Subcutaneous adipose tissue (tissue), 4 donors: ENCODE measurements around the gene OTOP3. TPM values are rescaled to one million over a fixed set of nuclear protein-coding genes. Genes with fewer than 3 reads are reported as not detected.

Experiments
- CTCF ChIP-seq: fragments of 450-650 bp; IDR thresholded peaks from one replicate; pipeline ENCODE4 v1.5.1; 2016; ENCODE audit warnings: low read depth, mild to moderate bottlenecking, control low read depth, antibody characterized with exemption, moderate library complexity
- total RNA-seq, 4 donors: library from RNA; depleted of rRNA; stranded (reverse); fragments of >200 nt; gene quantifications; one replicate each; pipeline ENCODE4 v1.1.0, GENCODE V29; 2016

Gene OTOP3
- total RNA-seq, 4 donors from 2014 or later = not detected

GRCh38 chr17:74916136-74916850 lies 19.4 kb upstream of the OTOP3 start:
- TF ChIP-seq CTCF = no peak

GRCh38 chr17:74916851-74917199 lies 18.9 kb upstream of the OTOP3 start:
- no peak for TF ChIP-seq CTCF

GRCh38 chr17:74917430-74917829 lies 18.3 kb upstream of the OTOP3 start:
- TF ChIP-seq CTCF = no peak

- TF ChIP-seq CTCF = no peak
Observed at GRCh38 chr17:74918906-74919305, 16.8 kb upstream of the OTOP3 start.

GRCh38 chr17:74919440-74920305 lies 16.0 kb upstream of the OTOP3 start:
- no peak for TF ChIP-seq CTCF

- no peak for TF ChIP-seq CTCF
Observed at GRCh38 chr17:74920306-74920620, 15.4 kb upstream of the OTOP3 start.

GRCh38 chr17:74920642-74921025 lies 15.1 kb upstream of the OTOP3 start:
- no peak for TF ChIP-seq CTCF
